Chondrocyte (in vitro differentiated cells): ENCODE measurements around the gene ZNF608. TPM values are rescaled to one million over a fixed set of nuclear protein-coding genes. Genes with fewer than 3 reads are reported as not detected.

Experiments used
- DNase-seq: peaks from one replicate; pipeline ENCODE4 v3.0.0; 2021; ENCODE audit warnings: mixed read lengths, low spot score
- H3K27ac Mint-ChIP-seq: one replicate; pipeline ENCODE4 v1.8.0; 2021; ENCODE audit warnings: mild to moderate bottlenecking, moderate library complexity, mixed read lengths; ENCODE audit not compliant: unreplicated experiment
- H3K27me3 Mint-ChIP-seq: 2 replicates; pipeline ENCODE4 v1.8.0; 2021; ENCODE audit warnings: low read depth, mixed read lengths
- H3K36me3 Mint-ChIP-seq: 2 replicates; pipeline ENCODE4 v1.8.0; 2021; ENCODE audit warnings: low read depth, mixed read lengths
- H3K4me1 Mint-ChIP-seq: 2 replicates; pipeline ENCODE4 v1.8.0; 2021; ENCODE audit warnings: low read depth, mild to moderate bottlenecking, mixed read lengths
- H3K4me3 Mint-ChIP-seq: one replicate; pipeline ENCODE4 v1.8.0; 2021; ENCODE audit warnings: mild to moderate bottlenecking, moderate library complexity, mixed read lengths; ENCODE audit not compliant: unreplicated experiment
- H3K9me3 Mint-ChIP-seq: 2 replicates; pipeline ENCODE4 v1.8.0; 2021; ENCODE audit warnings: low read depth, mixed read lengths
- long read RNA-seq: library from polyadenylated mRNA; stranded (forward); transcript quantifications from one replicate; pipeline ENCODE4 v2.0.0, GENCODE V29; 2021
- total RNA-seq: library from RNA; stranded (reverse); gene quantifications from 3 replicates; pipeline ENCODE4 v1.2.1, GENCODE V29; 2021
- TF ChIP-seq, protein P1 (sequence below): fragments of 200-600 bp; sonication (generic); IDR thresholded peaks from 2 replicates; pipeline ENCODE4 v1.5.0; 2021; ENCODE audit warnings: antibody characterized with exemption, mild to moderate bottlenecking, moderate library complexity

The ZNF608 gene, protein sequence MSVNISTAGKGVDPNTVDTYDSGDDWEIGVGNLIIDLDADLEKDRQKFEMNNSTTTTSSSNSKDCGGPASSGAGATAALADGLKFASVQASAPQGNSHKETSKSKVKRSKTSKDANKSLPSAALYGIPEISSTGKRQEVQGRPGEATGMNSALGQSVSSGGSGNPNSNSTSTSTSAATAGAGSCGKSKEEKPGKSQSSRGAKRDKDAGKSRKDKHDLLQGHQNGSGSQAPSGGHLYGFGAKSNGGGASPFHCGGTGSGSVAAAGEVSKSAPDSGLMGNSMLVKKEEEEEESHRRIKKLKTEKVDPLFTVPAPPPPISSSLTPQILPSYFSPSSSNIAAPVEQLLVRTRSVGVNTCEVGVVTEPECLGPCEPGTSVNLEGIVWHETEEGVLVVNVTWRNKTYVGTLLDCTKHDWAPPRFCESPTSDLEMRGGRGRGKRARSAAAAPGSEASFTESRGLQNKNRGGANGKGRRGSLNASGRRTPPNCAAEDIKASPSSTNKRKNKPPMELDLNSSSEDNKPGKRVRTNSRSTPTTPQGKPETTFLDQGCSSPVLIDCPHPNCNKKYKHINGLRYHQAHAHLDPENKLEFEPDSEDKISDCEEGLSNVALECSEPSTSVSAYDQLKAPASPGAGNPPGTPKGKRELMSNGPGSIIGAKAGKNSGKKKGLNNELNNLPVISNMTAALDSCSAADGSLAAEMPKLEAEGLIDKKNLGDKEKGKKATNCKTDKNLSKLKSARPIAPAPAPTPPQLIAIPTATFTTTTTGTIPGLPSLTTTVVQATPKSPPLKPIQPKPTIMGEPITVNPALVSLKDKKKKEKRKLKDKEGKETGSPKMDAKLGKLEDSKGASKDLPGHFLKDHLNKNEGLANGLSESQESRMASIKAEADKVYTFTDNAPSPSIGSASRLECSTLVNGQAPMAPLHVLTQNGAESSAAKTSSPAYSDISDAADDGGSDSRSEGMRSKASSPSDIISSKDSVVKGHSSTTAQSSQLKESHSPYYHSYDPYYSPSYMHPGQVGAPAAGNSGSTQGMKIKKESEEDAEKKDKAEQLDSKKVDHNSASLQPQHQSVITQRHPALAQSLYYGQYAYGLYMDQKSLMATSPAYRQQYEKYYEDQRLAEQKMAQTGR (N-terminal part only)
- total RNA-seq: 20.7 to 36.3 TPM (median 23.8 TPM) in 3 replicates
- long read RNA-seq, full-length matches to known transcripts: 1 of 7 reads
- long read RNA-seq, partial matches to known transcripts: 3 of 7 reads
- long read RNA-seq, other reads (novel, unspliced or antisense): 3 of 7 reads

DNA sequence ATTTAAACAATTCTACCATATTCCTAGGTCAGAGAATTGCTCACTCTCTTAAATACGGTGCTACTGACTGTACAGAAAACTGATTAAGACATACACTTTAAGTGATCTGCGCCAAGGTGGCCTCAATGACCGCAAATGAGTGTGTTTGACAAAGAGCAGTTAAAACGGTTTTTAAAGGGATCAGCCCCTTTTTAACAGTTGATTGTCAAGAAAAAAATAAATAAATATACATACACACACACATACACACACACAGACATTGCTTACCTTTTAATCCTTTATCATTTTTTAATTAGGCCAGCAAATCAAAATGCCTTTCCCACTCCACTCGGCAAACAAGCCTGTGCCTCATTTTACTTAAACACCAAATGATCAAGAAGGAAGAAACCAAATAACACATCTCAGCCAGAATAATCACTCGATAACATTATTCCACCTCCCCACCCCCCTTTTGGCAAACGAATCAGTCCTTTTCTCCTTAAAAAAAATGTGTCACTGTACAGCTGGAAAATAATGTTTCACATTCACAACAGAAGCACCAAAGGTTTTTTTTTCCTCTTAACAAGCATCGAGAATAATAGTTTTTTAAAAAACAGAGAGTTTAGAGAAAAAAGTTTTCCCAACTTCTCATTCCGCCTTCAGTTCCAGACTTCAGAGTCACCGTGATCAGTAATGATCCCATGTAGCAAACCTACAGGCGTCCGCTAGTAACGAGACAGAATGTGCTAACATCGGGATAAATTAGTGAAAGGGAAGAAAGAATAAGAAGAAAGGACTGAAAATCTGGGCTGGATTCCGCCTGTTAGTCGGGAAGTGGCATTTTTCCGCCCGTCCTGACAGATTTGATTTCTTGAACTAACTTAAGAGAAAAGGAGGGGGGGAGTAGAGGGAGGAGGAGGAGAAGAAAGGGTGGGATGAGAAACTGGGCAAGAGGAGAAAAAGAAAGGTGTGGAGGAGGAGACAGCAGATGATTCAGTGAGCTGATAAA, at the start of gene ZNF608:
Gene ZNF608, minus strand, starts transcription at position 712 of the 988 bp plus-strand sequence. CDS start 1,650 bp downstream, outside the sequence.
- TF ChIP-seq, protein P1, sequence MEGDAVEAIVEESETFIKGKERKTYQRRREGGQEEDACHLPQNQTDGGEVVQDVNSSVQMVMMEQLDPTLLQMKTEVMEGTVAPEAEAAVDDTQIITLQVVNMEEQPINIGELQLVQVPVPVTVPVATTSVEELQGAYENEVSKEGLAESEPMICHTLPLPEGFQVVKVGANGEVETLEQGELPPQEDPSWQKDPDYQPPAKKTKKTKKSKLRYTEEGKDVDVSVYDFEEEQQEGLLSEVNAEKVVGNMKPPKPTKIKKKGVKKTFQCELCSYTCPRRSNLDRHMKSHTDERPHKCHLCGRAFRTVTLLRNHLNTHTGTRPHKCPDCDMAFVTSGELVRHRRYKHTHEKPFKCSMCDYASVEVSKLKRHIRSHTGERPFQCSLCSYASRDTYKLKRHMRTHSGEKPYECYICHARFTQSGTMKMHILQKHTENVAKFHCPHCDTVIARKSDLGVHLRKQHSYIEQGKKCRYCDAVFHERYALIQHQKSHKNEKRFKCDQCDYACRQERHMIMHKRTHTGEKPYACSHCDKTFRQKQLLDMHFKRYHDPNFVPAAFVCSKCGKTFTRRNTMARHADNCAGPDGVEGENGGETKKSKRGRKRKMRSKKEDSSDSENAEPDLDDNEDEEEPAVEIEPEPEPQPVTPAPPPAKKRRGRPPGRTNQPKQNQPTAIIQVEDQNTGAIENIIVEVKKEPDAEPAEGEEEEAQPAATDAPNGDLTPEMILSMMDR: peak; percentile 39
- H3K9me3 Mint-ChIP-seq: no peaks in the 10 kb centered on the region
- H3K27ac Mint-ChIP-seq: no peak within 1 kb of the TSS
- H3K27me3 Mint-ChIP-seq: no peaks in the 10 kb centered on the region
- DNase-seq: no peak
- peaks cover 18% of the 10 kb centered on the region for H3K4me1 Mint-ChIP-seq
- H3K36me3 Mint-ChIP-seq: no peaks in the 10 kb centered on the region
- H3K4me3 Mint-ChIP-seq: no peak within 1 kb of the TSS

DNA sequence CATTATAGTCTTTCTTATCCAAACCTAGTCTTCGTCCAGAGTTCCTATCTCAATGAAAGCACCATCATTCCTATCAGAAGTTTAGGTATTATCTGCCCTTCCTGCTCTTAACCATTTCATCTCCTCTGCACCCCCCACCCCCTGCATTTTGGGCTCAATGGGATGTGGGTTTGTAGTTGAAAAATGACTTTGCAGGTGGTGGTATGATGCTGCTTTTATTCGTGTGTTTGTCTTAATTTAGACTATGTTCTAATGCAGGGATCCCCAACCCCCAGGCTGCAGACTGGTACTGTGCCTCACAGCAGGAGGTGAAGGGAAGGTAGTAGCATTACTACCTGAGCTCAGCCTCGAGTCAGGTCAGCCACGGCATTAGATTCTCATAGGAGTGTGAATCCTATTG, 49.4 kb upstream of the ZNF608 start:
- no peaks in the 10 kb centered on the region for H3K9me3 Mint-ChIP-seq
- H3K4me3 Mint-ChIP-seq: no peak overlapping the region
- TF ChIP-seq, protein P1: no peak
- no peak for DNase-seq
- H3K27ac Mint-ChIP-seq: no peak overlapping the region
- peaks cover 7% of the 10 kb centered on the region for H3K4me1 Mint-ChIP-seq
- no peaks in the 10 kb centered on the region for H3K36me3 Mint-ChIP-seq
- H3K27me3 Mint-ChIP-seq: no peaks in the 10 kb centered on the region

DNA sequence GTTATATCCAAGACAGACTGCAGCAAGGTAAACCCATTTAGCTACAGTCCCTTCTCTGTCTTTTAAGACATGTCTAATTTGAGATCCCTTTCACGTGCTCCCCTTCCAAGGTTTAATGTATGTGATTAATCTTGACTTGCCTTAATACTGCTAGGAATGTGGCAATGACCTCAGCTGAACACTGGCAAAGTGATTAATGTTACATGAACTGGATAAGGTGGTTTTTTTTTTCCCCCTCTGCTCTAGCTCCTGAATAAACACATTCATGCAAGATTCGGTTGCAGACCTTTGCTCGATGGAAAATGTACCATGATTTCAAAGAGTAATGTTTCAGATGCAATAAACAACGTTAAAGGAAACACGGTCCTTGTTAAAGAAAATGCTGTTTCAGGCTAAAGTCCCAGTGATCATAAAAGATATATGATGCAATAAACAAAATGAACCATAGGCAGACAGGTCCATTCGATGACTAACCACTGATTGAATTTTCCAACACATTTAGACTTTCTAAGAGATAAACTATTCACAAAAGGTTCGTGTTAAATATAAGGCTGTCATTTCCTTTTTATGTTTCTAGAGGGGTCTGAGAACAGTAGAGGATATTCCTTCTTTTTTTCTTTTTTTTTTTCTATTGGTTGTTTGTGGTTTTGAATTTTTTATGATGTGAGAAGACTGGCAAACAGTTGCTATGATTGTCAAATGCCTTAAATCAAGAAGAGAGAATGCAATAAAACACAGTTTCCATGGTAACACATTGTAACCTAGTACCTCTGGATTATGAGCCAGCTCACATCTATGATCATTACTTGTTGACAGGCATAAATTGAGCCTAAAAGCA, 44.7 kb upstream of the ZNF608 start:
- Mint-ChIP-seq H3K4me1 (peaks cover 20% of the 10 kb centered on the region), H3K27ac (no peak overlapping the region), H3K27me3 (no peaks in the 10 kb centered on the region), H3K36me3 (no peaks in the 10 kb centered on the region), H3K9me3 (no peaks in the 10 kb centered on the region), H3K4me3 (no peak overlapping the region)
- TF ChIP-seq, protein P1: no peak
- no peak for DNase-seq

DNA sequence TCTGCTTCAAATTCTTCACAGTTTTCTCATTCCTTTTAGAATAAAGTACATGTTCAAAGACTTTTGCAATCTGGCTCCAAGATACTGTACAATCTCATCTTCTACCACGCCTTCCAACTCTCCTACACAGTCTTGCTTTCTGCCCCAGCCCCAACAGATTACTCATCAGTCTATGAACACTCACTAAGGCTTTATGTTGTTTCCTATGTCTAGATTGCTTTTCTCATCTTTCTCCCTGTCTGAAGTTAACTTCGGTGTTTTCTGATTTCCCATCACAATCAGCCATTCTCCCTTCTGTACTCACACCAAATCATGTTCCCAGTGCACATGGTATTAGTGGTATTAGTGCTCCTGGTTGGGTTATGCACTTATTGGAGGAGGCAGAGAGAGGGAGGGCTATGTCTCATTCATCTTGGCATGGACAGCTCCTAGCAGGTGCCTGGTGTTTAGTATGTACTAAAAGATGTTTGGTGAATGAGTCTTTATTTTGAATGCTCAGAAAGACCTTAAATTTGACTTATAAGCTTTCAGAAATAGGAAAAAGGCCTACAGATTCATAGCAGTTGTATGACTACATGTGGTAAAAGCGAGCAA, 44.0 kb upstream of the ZNF608 start:
- no peaks in the 10 kb centered on the region for H3K9me3 Mint-ChIP-seq

More for the DNA sequence above, 44.0 kb upstream of the ZNF608 start:
- Mint-ChIP-seq H3K27ac (peak overlapping the region; percentile 14), H3K4me1 (peaks cover 20% of the 10 kb centered on the region), H3K27me3 (no peaks in the 10 kb centered on the region), H3K36me3 (no peaks in the 10 kb centered on the region), H3K4me3 (no peak overlapping the region)
- no peak for DNase-seq
- TF ChIP-seq, protein P1: no peak
